ENCODE data around the gene RAMACL.

The RAMACL gene

DNA sequence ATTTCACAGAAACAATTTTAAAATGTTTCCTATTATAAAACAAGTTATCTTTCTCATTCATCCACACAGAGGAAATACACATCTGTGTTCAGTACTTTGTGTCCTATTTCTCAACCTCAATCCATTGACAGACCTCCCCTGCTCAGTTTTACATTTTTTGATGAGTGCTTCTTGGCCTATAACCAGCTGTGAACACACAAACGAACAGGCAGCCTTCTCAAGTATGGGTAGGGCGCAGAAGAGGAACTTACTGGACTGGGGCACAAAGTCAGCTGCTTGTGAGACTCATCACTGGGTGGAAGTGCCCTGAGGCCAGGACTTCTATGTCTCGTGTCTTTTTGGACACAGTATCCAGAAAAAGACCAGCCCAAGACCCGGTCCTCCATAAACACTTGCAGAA lies 37.8 kb upstream of the RAMACL start:
- Mint-ChIP-seq H3K4me3 (no peak overlapping the region), H3K4me1 (peaks cover 35% of the 10 kb centered on the region)

GRCh38 chr6:166623318-166623717 lies 36.8 kb upstream of the RAMACL start:
- Mint-ChIP-seq H3K36me3 (ENCODE audit: low read depth) (peaks cover 5% of the 10 kb centered on the region), H3K4me3 (no peak overlapping the region), H3K9me3 (peaks cover 1% of the 10 kb centered on the region), H3K27me3 (ENCODE audit: low read depth) (peaks cover 42% of the 10 kb centered on the region), H3K4me1 (peaks cover 34% of the 10 kb centered on the region), H3K27ac (no peak overlapping the region)
- TF ChIP-seq CTCF (IDR thresholded peaks at IDR 0.05; ENCODE audit: unreplicated experiment in 3 of 3): no peak

More for the DNA sequence above, 37.8 kb upstream of the RAMACL start:
- no peaks in the 10 kb centered on the region for H3K9me3 Mint-ChIP-seq
- H3K36me3 Mint-ChIP-seq (ENCODE audit: low read depth): no peaks in the 10 kb centered on the region
- H3K27me3 Mint-ChIP-seq (ENCODE audit: low read depth): peaks cover 50% of the 10 kb centered on the region
- H3K27ac Mint-ChIP-seq: no peak overlapping the region
- no peak for TF ChIP-seq CTCF (IDR thresholded peaks at IDR 0.05; ENCODE audit: unreplicated experiment in 3 of 3)

- Mint-ChIP-seq H3K27me3 (ENCODE audit: low read depth) (peaks cover 28% of the 10 kb centered on the region), H3K36me3 (ENCODE audit: low read depth) (peaks cover 11% of the 10 kb centered on the region), H3K27ac (no peak overlapping the region), H3K4me1 (peaks cover 37% of the 10 kb centered on the region), H3K4me3 (no peak overlapping the region), H3K9me3 (peaks cover 3% of the 10 kb centered on the region)
- TF ChIP-seq CTCF (IDR thresholded peaks at IDR 0.05; ENCODE audit: unreplicated experiment in 3 of 3): no peak
Measured at GRCh38 chr6:166621114-166621540, 34.6 kb upstream of the RAMACL start.

GRCh38 chr6:166620478-166621113 lies 34.1 kb upstream of the RAMACL start:
- Mint-ChIP-seq H3K27ac (peak overlapping the region; percentile 25 to 72 (median 49)), H3K9me3 (peaks cover 3% of the 10 kb centered on the region), H3K27me3 (ENCODE audit: low read depth) (peaks cover 22% of the 10 kb centered on the region), H3K4me1 (peaks cover 32% of the 10 kb centered on the region), H3K36me3 (ENCODE audit: low read depth) (peaks cover 11% of the 10 kb centered on the region), H3K4me3 (no peak overlapping the region)
- no peak for TF ChIP-seq CTCF (IDR thresholded peaks at IDR 0.05; ENCODE audit: unreplicated experiment in 3 of 3)

DNA sequence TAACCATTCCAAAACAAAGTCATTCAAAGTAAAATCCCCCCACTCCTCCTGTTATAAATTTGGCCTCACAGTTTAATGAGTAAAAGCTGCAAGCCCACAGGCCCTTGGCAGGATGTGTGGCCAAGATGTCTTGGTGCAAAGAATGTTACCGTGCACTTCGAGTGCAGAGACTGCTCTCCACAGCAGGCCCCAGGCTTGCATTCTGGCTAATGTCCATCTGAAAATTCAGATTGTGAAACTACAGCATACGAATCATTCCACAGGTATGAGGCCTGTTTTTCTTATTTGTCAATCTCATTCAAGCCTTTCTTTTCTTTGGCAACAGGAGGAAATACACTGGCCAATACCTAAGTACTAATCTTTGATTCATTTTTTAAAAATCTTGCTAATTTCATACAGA lies 33.4 kb upstream of the RAMACL start:
- H3K9me3 Mint-ChIP-seq: peaks cover 3% of the 10 kb centered on the region
- TF ChIP-seq CTCF (IDR thresholded peaks at IDR 0.05; ENCODE audit: unreplicated experiment in 3 of 3): no peak
- H3K36me3 Mint-ChIP-seq (ENCODE audit: low read depth): peaks cover 11% of the 10 kb centered on the region
- H3K27ac Mint-ChIP-seq: peak overlapping the region; percentile 49 to 72 (median 58)
- peaks cover 30% of the 10 kb centered on the region for H3K4me1 Mint-ChIP-seq
- H3K27me3 Mint-ChIP-seq (ENCODE audit: low read depth): peaks cover 16% of the 10 kb centered on the region
- no peak overlapping the region for H3K4me3 Mint-ChIP-seq
